Renal cortex interstitium (tissue), 15 donors: Measurements from ENCODE around the gene MRNIP. TPM values are rescaled to one million over a fixed set of nuclear protein-coding genes. Genes with fewer than 3 reads are reported as not detected.

Experiments used
- DNase-seq, 11 donors: peaks; one replicate each; pipeline ENCODE4 v3.0.0-alpha.2; 2013; ENCODE audit warnings: low read depth in 9 of 11, low spot score in 4 of 11; ENCODE audit errors: extremely low read depth in 1 of 11
- long read RNA-seq, 16 experiments: transcript quantifications; one replicate each; lab custom pipeline, GENCODE V29; 2026
- polyA plus RNA-seq, 3 donors: library from polyadenylated mRNA; unstranded; fragments of 120-200 nt; gene quantifications; one replicate each; pipeline ENCODE4 v1.2.1, GENCODE V29; 2013; ENCODE audit not compliant: insufficient read length in 3 of 3

Gene MRNIP
- 10 to 100 TPM; 34.9 to 55.8 (median 40.7) TPM for polyA plus RNA-seq
- long read RNA-seq, donor 1, partial matches to known transcripts: 0 of 9 reads
- long read RNA-seq, donor 1, other reads (novel, unspliced or antisense): 0 of 9 reads
- long read RNA-seq, donor 2, partial matches to known transcripts: 0 of 6 reads
- long read RNA-seq, donor 2, other reads (novel, unspliced or antisense): 0 of 6 reads
- long read RNA-seq, donor 3, partial matches to known transcripts: 652 of 673 reads
- long read RNA-seq, donor 3, other reads (novel, unspliced or antisense): 12 of 673 reads
- long read RNA-seq, donor 4, transcript MRNIP-201 (7 exons, 1,238 nt): major isoform, 5 of 12 reads
- long read RNA-seq, donor 4, transcript MRNIP-202 (5 exons, 1,004 nt): major isoform, 5 of 12 reads
- long read RNA-seq, donor 4, partial matches to known transcripts: 0 of 12 reads
- long read RNA-seq, donor 4, other reads (novel, unspliced or antisense): 0 of 12 reads
- long read RNA-seq, donor 5: 0 reads
- long read RNA-seq, donor 6, full-length matches to known transcripts: 15 of 15 reads
- long read RNA-seq, donor 6, partial matches to known transcripts: 0 of 15 reads
- long read RNA-seq, donor 6, other reads (novel, unspliced or antisense): 0 of 15 reads
- long read RNA-seq, donor 7, full-length matches to known transcripts: 7 of 7 reads
- long read RNA-seq, donor 7, partial matches to known transcripts: 0 of 7 reads
- long read RNA-seq, donor 7, other reads (novel, unspliced or antisense): 0 of 7 reads
- long read RNA-seq, donor 8: 0 reads
- long read RNA-seq, donor 9, transcript MRNIP-201 (7 exons, 1,238 nt): major isoform, 9 of 22 reads
- long read RNA-seq, donor 9, partial matches to known transcripts: 0 of 22 reads
- long read RNA-seq, donor 9, other reads (novel, unspliced or antisense): 10 of 22 reads
- long read RNA-seq, donor 10, partial matches to known transcripts: 0 of 8 reads
- long read RNA-seq, donor 10, other reads (novel, unspliced or antisense): 0 of 8 reads
- long read RNA-seq, donor 11, partial matches to known transcripts: 5 of 9 reads
- long read RNA-seq, donor 11, other reads (novel, unspliced or antisense): 0 of 9 reads
- long read RNA-seq, donor 12, partial matches to known transcripts: 171 of 176 reads
- long read RNA-seq, donor 12, other reads (novel, unspliced or antisense): 0 of 176 reads
- long read RNA-seq, donor 13: 0 reads
- long read RNA-seq, donor 14, partial matches to known transcripts: 11 of 20 reads
- long read RNA-seq, donor 14, other reads (novel, unspliced or antisense): 0 of 20 reads
- long read RNA-seq, donor 15, transcript MRNIP-201 (7 exons, 1,238 nt): major isoform, 6 of 7 reads
- long read RNA-seq, donor 15, partial matches to known transcripts: 0 of 7 reads
- long read RNA-seq, donor 15, other reads (novel, unspliced or antisense): 0 of 7 reads
- long read RNA-seq, donor 16, transcript MRNIP-202 (5 exons, 1,004 nt): minor isoform, 5 of 1,184 reads
- long read RNA-seq, donor 16, transcript MRNIP-201 (7 exons, 1,238 nt): major isoform, 11 of 1,184 reads
- long read RNA-seq, donor 16, partial matches to known transcripts: 1,072 of 1,184 reads
- long read RNA-seq, donor 16, other reads (novel, unspliced or antisense): 86 of 1,184 reads

- peak; percentile 76 to 95 (median 90) for DNase-seq
Observed at GRCh38 chr5:179858586-179859427, at the start of gene MRNIP. TSS of gene MRNIP (minus strand) at chr5:179858817. CDS start at chr5:179858796, 21 bp downstream.

DNA sequence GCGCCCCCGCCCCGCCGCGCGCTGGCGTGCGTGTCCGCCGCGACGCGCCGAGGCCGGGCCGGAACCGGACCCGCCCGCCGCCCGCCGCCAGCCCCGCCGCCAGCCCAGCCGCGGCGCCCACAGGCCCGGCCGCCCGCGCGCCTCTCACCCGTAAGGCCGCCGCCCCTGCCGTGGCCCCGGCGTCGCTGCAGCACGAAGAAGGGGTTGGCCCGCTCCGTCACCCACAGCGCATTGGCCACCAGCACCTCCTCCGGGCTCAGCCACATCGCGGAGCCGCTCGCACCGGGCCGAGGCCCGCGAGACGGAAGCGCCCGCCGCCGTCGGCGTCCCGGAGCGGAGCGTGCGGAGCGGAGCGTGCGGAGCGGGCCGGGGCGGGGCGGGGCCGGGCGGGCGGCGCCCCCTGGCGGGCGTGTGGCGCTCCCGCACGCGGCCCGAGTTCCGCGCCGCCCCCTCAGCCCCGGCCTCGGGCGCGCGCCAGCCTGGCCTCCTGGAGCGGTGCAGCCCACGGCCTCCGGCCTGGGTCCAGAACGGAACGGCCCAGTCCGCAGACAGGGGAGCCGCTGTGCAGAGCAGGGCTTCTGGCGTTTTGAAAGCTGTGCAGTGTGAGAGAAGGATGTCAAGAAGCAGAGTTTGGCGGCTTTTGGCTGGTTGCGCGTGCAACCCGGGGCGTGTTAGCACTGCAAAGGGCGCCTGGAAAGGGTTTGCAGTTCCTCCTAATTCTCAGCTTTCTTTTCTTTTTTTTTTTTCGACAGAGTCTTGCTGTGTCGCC is 49.1 kb upstream of the MRNIP start, which contains the start of gene TBC1D9B:
TSS of gene TBC1D9B (minus strand) at position 342 of the 769 bp plus-strand sequence. CDS start at position 266, 76 bp downstream.
- peak; percentile 20 to 73 (median 46) for DNase-seq

- DNase-seq: peak in 2 of 11 donors; percentile 12
Observed at GRCh38 chr5:179906795-179907555, 48.4 kb upstream of the MRNIP start.

DNA sequence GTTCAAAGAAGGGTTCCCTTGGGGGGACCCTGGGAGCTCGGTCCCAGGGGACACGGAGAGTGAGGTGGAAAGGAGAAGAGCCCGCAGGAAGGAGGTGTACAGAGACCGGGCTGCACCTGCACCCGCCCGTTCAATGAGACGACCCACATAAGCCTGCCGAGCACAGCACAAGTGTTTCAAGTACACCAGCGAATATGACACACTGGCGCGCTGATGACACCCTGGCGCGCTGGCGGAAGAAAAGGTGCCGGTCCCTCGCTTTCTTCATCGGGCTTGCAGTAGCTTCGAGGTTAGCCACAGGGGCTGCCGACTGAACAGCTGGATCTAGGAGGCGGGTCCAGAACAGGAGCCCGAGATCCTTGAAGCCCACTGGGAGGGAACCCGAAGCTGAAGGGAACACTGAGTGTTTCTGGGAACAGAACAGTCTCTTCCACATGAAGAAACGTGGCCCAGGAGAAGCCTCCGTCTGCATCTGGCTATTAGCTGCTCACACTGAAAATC is 47.7 kb upstream of the MRNIP start:
- no peak for DNase-seq

- no peak for DNase-seq
Observed at GRCh38 chr5:179905161-179905560, 46.5 kb upstream of the MRNIP start.

GRCh38 chr5:179904463-179905160 is 46.0 kb upstream of the MRNIP start:
- no peak for DNase-seq

DNA sequence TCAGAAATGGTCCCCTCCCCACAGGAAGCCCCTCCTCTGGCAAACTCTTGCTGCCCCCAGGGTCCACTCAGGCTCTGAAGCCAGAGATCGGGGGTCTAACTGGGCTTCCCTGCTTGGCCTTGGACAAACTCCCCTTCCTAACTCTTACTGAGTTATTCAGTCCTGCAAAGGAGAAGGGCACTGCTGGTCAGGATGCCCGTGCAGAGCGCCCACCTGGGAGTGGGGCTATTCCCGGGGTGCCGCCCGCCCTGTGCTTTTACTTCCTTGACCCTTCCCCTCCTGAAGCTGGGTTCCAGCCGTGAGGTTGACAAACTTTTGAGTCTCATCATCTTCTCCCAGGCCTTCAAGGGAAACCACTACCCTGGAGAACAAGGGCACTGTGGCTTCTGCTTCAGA is 44.1 kb upstream of the MRNIP start:
- DNase-seq: no peak

DNA sequence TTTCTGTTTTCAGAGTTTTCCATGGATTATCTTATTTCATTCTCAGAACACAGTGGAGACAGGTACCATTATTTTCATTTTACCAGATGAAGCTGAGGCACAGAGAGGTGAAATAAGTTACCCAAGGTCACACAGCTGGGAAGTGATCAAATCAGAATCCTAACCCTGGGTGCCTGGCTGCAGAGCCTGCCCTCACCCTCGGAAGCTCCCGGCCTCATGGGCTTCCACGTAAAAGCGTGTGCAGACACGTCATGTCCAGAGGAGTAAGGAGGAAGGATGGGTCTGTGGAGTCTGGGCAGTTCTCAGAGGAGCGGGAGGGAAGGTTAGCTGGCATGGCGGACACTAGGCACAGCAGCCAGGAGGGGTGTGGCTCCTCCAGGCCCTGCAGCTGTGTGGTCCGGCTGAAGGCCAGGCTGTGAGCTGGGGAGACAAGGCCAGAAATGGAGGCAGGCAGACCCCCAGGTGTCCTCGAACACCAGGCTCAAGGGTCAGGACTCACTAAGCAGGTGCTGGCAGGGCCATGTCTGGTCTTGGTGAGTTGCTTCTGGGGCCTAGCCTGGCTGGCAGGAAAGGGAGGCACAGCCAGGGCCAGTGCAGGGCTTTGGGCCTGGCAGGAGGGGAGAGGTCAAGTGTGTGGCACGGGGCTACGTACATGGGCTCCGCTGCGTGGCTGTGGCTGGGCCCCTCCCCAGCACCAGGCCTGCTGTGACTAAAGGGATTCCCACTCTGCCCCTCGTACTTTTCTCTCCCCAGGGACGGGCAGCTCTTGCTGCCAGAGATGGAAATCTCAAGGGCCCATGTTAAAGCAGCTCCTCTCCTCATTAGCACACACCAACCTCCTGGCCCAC is 43.5 kb upstream of the MRNIP start:
- DNase-seq: no peak

DNA sequence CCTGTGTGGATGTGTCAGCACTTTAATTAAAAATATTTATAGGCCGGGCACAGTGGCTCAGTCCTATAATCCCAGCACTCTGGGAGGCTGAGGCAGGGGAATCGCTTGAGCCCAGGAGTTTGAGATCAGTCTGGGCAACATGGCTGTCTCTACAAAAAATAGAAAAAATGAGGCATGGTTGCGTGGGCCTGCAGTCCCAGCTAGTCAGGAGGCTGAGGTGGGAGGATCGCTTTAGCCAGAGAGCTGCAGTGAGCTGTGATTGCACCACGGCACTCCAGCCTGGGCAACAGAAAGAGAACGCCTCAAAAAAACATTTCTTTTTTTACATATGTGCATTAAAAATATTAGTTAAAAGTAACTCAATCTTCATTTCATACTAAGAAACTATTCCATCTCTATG is 42.8 kb upstream of the MRNIP start:
- DNase-seq: no peak

DNA sequence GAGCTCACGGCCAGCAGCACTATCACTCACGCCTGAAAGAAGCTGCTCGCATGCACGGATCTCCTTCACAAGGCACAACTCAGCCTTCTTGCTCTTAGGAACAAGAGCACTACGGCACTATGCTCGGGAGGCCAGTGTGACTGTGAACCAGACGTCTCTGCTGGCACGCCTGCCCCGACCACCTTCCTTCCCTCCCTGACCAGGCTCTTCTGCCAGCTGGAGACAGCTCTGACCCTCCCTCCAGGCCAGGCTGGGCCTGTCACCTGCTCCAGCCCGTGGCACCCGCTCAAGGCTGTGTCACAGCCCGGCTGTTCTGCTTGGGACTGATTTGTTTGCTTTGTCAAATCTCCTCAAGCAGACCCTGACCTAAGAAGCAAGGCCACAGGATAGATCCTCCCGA is 42.1 kb upstream of the MRNIP start:
- no peak for DNase-seq

- no peak for DNase-seq
Observed at GRCh38 chr5:179900206-179900605, 41.6 kb upstream of the MRNIP start.

DNA sequence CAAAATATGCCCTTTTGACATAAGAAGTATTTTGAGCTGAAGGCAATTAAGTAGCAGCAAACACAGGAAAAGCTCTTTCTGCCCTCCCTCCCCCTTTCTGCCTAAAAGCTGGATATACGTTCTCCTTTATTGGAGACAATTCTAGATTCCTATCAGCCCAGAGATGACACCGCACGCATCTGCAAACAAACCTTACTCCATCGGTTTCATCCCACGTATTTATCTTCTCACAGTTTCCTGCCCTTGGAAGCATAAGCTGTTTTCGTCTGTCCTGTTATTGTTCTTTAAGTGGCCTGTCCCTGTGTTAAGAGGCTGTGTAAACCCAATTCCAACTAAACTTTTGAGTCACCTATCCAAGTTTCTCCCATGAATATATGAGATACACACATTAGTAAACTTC is 37.2 kb upstream of the MRNIP start:
- DNase-seq: no peak

GRCh38 chr5:179893958-179894895 is 35.6 kb upstream of the MRNIP start:
- no peak for DNase-seq
